HL-60/S4 treated with phorbol 12-myristate 13-acetate at 8.2 ng/mL for 4 days and 3 days (cell line): ENCODE results near the gene GOSR2.
"Not testable (repeated sequence)": the region's sequence is repeated elsewhere in the genome, so short reads cannot be mapped to it uniquely, and the experiment has no call there.

Source experiments
- in situ Hi-C: fragments of 300-500 bp; cut with MboI; formaldehyde crosslinking; loops from 2 replicates; pipeline ENCODE4 v1.15.0; 2022; ENCODE audit warnings: low sequenced_read_pairs

The GOSR2 gene

GRCh38 chr17:46928467-46929261, 5.7 kb downstream of the GOSR2 start:
- in situ Hi-C loops: no loop called here

GRCh38 chr17:46929413-46929812, 6.5 kb downstream of the GOSR2 start:
- in situ Hi-C loops: no loop called here

GRCh38 chr17:46930051-46930450, 7.1 kb downstream of the GOSR2 start:
- in situ Hi-C loops: no loop called here

GRCh38 chr17:46931596-46931995, 8.6 kb downstream of the GOSR2 start:
- in situ Hi-C loops: no loop called here

DNA sequence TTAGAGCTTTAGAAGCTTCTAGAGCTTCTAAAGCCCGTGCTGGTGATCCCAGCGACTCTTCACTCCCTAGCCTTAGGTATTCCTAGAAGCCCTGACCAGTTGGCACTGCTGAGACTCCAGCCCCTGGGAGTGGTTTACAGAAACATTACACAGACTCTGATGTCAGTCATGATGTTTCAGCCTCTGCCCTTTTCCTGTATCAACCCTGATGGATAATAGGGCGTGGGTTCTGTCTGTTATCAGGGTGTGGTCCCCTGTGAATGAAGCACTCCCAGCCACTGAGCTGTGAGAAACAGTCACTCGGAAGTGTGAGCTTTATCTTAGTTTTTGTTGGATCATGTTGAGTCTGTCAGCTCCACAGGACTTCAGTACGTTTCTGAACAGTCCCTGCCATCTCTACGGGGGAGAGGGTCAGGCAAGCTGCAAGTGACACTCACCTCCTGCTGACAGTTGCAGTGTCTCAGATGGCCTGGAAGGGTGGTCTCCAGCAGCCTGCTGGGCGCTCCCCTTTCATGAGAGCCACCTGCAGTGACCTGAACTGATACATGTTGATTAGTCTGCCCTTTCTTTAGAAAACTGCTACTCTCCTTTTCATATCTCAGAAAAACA, 12.8 kb downstream of the GOSR2 start:
- in situ Hi-C loops: no loop called here

GRCh38 chr17:46940692-46941404, 17.9 kb downstream of the GOSR2 start:
- in situ Hi-C loops: no loop called here

DNA sequence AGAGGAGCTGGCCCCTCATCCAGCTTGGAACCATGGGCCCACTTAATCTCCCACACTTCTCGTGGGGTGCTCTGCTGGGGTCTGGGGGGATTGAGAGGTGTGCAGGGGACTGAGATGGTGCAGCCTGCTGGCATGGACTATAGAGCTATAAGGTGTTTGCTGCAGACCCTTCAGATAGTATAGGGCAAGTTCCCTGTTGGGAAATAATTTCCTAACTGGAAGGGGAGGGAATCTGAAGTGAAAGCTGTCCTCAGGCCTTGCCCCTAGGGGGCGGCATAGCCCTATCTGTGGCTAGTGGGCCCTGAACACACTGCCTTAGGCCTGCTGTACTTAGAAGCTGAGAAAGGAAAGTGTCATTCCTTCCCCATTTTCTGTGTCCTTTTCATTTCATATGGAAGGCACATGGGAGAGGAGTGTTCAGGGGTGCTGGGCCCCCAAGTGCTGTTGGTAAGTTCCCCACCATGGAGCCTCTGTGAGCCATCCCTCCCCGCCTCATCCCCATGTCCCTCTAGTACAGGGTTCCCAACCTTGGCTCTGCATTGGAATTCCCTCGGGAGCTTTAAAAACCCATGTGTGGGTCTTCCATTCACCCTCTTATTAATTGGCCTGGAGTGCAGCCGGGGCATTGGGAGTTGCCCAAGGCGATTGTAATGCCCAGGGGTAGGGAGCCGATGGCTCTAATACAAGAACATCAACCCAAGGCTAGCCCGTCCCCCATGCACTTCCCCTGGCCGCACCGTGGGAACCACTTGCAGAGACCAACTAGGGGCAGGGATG, 19.7 kb downstream of the GOSR2 start:
- in situ Hi-C loops: no loop called here

DNA sequence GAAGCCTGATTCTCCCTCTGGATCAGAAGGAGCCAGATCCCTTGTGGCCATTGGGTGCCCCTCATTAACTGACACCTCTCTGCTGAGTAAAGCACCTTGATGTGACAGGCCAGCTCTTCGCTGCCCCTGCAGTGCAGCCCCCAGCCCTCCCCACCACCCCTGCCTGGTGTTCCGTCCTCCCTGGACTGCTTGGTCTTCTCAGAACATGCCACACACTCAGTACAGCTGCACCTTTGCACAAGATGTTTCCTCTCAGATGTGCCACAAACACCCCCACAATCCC, 20.2 kb downstream of the GOSR2 start:
- in situ Hi-C loops: no loop called here

DNA sequence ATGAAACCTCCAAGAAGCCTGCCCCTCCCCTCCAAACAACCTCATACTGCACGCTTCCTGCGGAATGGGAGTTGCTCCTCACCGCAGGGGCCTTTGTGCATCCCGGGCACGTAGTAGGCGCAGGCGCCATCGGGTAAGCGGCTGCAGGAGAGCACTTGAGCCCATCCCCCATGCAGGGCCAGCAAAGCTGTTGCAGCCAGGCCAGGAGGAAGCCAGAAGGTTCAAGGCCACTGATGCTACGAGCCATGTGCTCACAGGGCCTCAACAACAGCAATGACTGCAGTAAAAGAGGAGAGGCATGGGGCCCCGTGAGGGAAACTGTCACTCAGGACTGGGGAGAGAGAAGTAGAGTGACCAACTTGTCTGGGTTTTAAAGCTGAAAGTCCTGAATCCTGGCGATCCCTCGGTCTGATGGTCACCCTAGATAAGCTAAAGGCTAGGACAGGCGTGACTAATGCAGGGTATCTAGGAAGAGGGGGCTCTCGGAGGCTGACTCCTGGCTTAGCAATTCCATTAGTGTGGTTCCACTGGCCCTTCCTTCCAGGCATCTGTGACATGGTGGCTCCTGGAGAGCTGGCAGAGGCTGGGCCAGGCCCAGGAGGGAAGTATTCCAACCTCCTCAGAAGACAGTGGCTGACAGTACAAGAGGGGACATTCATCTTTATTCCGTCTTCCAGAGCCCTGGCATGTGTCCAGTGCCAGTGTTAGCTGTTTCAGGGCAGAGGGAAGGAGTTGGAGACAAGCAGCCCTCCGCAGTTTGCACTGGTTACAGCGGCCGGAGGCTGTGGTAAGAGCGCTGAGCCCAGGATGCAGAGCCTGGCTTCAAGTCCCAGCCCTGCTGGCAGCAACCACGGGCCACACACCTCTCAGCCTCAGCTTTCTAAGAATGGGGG, 20.8 kb downstream of the GOSR2 start:
- in situ Hi-C loops: no loop called here

GRCh38 chr17:46944931-46945330, 22.0 kb downstream of the GOSR2 start:
- in situ Hi-C loops: no loop called here

DNA sequence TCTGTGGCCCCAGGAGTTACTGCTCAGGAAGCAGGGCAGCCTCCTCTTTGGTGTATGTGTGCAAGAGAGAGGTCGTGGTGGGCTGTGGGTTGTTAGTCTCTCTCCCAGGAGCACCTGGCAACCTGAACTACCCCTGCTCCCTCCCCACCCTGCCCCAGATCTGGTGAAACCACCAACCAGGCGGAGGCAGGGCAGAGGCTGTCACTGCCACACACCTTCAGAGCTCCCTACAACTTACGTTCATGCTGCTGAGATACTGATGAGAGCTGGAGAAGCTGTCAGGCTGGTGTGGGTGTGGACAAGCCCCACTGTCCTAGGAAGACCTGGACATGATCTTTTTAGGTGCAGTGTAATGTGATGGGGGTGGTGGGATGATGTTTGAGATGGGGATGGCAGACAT, 24.3 kb downstream of the GOSR2 start:
- in situ Hi-C loops: no loop called here

DNA sequence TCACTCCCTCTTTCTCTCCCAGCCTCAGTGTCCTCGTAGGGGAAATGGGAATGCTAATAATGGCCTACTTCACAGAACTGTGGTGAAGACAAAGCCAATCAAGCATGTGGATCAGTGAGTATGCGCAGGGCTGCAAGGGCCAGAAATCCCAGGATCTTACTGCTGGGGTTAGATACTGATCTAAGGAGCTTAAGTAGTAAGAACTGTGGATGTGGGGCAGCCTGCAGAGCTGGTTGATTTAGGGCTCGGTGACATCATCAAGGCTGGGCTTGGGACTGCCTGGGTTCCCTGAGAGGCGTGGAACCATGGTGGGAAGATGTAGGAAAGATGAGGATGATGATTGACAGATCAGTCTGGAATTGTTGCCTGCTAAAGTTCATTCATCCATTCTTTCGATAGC, 25.6 kb downstream of the GOSR2 start:
- in situ Hi-C loops: no loop called here

GRCh38 chr17:46949291-46950174, 26.6 kb downstream of the GOSR2 start:
- in situ Hi-C loops: no loop called here

DNA sequence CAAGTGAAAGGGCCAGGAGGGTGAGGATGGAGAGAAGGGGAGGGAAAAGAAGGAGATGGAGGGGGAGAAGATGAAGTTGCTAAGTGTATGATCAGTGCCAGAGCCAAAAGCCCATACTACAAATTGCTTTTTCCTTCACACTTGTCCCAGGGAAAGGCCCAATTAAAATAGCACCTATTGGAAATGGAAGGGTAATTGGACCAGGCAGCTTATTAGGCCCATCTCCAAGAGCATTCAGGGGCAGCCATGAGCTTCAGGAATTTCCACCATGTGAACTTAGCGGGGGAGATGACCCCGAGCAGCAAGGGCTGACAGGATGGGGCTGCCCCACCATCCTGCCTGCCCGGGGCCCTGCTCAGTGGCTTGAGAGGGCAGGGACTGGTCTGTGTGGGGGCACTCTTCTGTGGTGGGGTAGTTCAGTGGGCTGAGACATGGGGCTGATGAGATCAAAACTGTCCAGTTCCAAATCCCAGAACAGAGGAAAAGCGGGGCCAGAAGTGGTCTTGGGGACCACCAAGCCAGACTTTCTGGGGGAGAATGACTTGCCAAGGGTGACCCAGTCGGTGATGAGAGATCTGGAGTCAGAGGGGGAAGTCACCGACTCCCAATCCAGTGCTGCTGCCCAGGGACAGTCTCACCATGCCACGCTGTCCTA, 27.5 kb downstream of the GOSR2 start:
- in situ Hi-C loops: no loop called here

DNA sequence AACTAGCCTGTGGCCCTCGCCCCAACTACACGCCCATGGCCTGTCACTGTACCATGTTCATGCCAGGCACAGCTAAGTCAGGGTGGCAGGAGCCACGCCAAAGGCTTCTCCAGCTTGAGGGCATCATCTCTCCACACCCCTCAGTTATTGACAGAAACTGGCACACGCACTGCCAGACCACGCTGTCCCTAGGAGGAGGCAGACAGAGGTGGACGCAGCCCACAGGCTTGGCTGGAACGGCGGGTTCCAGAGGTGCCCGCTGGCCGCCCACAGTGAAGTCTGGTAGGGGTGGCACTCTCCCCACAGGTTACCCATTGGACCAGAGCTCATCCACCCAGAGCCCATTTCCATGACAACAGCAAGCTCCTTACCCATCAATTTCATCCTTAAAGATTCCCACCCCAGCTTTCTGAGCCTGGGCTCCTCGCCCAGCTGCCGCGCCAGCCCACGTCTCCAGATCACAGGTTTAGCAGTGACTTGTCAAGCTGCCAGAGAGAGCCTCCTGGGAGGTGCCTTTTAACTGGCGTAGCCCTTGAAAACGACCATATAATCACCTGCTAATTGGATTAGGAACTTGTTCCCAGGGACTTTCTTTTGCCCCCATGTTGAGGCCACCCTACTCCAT, 28.1 kb downstream of the GOSR2 start:
- in situ Hi-C loops: no loop called here

DNA sequence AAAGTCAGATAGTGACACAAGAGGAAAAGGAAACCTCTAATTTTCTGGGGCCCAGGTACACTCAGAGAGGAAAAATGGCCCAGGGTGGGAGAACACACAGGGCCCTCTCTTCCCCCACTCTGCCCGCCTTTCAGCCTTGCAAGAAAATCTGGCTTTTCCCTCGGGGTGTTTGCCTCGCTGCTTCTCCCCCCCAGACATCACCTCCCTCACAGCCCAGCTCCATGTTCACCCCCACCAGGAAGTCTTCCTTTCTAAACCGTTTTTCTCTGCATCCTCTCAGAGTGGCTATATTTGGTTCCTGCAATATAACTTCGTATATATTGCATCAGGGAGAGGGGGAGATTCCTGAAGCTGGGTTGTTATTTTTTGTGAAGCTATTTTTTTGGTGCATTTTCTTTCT, 28.7 kb downstream of the GOSR2 start:
- in situ Hi-C loops: no loop called here

- in situ Hi-C loops: no loop called here
Measured at GRCh38 chr17:46952115-46952514, 29.2 kb downstream of the GOSR2 start.

GRCh38 chr17:46953191-46953590, 30.2 kb downstream of the GOSR2 start:
- in situ Hi-C loops: not testable (repeated sequence)
